Stimulated activated CD8-positive, alpha-beta memory T cell treated with anti-CD3 and anti-CD28 coated beads, Interleukin-4, amount 100 ng/mL, for 48 hours (primary cell): ENCODE measurements around the gene IPO4.

Experiments
- DNase-seq: peaks from one replicate; pipeline ENCODE4 v3.0.0-alpha.2; 2020

Gene IPO4

DNA sequence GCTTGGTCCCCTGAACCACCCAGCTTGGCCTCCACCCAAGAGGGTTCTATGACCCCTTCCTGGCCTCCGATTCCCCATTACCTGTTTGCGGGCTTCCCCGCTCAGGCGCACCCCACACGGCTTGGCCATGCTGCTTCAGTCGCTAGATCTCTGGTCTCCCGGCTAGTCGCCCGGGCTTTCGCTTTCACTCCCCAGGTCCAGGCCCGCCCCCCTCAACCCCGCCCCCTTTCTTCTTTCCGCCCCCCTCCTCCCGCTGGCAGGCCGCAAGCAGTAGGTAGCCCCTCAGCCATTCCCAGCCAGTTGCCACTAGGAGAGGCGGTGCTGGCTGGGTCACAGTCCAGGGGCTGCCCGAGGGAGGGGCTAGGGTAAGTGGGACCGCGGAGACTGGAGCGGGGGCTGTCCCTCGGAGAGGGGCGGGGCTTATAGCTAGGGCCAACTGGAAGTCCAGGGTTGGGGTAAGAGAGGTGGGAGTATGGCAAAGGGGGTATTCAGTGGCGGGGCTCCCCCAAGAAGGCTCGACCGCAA, 42.1 kb downstream of the IPO4 start, which contains the start of gene PSME2:
Gene PSME2 (minus strand): TSS at position 158 of the 525 bp plus-strand sequence. CDS start 29 bp downstream, at position 129.
- DNase-seq, result peak; percentile 94

DNA sequence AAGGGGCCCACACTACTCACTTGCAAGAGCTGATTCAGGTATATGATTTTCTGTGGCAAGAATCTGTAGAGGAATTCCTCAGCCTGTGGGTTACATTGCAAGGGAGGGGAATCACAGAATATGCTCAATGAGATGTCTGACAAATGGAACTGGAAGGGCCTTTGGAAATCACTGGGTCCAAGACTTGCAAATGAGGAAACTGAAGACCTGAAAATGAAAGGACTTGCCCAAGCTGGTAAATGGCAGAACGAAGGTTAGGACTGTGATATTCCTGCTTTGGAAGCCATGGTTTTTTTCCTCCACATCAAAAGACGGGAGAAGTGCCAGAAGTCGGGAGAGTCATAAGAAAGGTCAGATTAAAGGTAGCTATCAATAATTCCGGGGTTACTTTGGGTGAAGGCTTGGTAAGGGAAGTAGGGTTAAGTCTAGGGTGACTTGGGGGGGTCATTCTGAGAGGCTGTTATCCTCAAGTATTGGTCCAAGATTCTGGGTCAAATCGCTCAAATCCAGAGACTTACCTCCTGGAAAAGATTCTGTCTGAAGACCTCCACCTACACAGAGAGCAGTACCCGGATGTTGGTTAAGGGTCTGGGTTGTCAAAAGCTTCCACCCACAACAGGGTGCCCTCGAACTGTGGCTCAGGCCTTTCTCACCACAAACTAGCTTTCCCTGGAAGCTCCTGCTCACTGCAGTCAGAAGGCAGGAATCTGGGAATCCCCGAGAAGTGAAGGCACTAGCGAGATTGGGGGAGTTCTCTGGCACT, 42.7 kb downstream of the IPO4 start:
- DNase-seq, result no peak

DNA sequence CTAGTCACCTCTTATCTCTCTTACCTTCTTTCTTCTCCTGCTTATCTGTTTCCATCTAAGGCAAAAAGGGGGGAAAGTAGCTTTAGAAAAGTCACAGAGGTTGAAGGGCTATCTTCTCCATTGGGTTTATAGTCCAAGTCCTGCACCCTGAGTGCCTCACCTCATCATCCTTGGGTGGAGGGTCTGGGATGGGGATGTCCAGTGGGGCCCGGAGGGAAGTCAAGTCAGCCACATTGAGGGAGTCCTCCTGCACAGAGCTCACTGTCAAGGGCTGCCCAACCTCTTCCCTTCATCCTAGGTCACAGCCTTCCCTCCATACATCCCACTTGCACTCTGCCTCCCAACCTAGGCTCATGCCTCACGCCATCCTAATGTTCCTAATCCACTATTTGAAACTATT, 43.4 kb downstream of the IPO4 start:
- no peak for DNase-seq

DNA sequence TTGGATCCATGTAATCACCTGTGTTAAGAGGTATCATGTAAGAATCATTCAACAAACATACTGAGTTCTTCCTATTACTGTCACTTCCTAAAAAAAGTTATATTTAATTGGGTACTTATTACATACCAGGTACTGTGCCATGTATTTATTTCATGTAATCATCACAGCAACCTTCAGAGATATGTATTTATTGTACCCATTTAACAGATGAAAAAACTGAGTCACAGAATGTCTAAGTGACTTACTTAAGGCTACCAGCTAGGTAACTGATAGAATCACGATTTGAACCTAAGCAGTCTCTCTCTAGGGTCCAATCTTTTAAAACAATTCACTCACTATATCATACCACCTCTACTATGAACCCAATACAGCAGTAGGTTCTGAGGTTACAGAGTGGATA, 44.2 kb downstream of the IPO4 start:
- DNase-seq, result no peak

DNA sequence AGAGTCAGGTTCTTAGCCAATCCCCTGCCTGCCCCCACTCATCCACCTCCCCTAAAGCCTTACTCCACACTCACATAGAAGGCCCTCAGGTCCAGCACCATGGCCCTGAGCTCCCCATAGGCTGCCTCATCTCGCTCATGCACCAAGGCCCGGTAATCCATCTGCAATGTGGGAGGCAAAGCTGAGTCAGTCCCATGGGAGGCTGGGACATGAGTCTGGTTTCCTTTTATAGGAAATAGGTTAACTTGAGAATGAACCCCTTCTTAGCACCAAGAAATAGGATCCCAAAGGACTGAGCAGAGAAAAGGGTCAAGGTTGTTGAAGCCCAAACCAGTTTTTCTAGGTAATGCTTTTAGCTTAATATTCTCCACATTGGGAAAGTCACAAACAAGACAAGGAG, 45.1 kb downstream of the IPO4 start:
- no peak for DNase-seq

DNA sequence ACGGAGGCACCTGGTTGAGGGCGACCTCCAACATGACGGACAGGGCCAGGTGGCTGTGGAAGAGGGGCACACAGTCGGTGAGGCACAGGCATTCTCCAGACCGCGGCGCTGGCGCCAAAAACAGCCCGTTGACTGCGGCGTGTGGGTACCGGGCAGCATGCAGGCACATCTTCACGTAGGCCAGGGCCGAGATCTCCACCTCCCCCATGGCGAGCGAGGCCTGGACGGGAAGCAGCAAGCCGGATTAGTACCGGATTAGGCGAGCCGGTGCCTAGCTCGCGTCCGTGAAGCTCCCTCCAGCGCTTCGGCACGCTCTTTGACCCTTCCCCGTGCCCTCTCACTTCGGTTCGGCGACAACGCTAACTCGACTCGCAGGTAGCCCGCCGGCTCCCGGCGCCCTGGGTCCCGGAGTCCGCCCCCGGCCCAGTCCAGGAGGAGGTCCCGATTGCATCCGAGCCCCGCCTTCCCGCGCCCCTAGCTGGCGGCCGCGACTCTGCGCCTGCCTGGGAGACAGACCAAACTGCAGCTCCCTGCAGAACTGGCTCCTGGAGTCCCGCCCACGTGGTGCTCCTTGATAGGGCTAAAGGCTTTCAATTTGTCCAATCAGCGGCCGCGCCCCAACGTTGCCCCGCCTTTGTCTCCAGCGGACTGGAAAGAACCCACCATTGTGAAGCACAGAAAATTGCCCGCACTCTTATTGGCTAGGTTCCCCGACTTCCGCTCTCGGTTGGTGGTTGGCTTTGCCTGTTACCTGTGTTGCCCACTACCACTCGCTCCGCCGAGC, 47.3 kb downstream of the IPO4 start, which contains the start of gene EMC9:
Gene EMC9 (minus strand): TSS at position 495 of the 784 bp plus-strand sequence. CDS start 287 bp downstream, at position 208.
- peak; percentile 100 for DNase-seq

DNA sequence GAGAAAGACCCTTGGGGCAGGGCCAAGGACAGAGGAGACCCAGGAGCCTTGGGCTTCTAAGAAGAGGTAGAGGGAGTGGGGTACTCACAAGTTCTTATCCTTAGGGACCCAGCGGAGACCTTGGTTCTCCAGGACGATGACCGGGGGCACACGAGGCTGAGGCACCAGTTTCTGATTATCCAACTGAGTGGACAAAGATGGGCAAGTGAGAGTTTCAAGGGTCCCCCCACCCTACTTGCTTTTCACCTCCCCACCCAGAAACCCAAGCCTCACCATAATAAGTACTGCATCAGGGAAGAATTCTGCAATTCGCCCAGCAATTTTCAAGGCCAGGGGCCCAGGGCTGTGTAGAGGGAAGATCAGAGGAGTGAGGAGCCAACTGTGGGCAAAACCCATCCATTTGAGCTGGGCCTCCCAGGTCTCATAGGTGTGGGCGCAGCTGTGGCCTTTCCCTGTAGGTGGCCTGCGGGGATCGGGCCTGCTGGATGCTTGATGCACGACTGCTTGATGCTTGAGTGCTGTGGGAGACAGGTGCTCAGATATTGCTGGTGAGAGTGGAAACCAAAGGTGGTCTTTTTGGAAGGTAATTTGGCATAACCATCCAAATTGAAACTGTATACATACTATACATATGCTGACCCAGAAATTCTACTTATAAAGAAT, 49.2 kb downstream of the IPO4 start:
- DNase-seq, result peak; percentile 58

DNA sequence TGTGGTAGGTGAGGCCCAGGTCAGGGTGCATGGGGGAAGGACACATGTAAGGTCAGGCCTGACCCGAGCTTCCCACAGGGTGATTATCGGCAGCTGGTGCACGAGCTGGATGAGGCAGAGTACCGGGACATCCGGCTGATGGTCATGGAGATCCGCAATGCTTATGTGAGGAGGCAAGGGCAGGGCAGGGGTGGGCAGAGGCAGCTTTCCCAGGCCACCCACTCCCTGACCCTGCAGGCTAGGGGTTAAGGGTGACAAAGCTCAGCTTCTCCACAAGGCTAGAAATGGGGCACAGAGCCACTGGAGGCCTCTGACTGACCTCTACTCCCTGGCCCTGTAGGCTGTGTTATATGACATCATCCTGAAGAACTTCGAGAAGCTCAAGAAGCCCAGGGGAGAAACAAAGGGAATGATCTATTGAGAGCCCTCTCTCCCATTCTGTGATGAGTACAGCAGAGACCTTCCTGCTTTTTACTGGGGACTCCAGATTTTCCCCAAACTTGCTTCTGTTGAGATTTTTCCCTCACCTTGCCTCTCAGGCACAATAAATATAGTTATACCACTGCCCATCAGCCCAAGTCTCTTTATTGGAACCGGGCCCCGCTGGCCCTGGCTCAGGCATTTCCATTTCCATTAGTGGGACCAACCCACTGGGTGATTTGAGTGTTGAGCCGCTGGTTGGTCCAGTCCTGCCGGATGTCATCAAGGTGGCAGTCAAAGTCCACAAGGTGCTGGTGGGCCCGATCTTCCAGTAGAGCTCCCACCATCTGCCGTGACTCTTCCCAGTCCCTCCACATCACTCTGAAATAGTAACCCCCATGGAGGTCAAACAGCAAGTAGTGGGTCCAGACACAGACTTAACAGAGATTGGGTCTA, 50.0 kb downstream of the IPO4 start:
- no peak for DNase-seq

DNA sequence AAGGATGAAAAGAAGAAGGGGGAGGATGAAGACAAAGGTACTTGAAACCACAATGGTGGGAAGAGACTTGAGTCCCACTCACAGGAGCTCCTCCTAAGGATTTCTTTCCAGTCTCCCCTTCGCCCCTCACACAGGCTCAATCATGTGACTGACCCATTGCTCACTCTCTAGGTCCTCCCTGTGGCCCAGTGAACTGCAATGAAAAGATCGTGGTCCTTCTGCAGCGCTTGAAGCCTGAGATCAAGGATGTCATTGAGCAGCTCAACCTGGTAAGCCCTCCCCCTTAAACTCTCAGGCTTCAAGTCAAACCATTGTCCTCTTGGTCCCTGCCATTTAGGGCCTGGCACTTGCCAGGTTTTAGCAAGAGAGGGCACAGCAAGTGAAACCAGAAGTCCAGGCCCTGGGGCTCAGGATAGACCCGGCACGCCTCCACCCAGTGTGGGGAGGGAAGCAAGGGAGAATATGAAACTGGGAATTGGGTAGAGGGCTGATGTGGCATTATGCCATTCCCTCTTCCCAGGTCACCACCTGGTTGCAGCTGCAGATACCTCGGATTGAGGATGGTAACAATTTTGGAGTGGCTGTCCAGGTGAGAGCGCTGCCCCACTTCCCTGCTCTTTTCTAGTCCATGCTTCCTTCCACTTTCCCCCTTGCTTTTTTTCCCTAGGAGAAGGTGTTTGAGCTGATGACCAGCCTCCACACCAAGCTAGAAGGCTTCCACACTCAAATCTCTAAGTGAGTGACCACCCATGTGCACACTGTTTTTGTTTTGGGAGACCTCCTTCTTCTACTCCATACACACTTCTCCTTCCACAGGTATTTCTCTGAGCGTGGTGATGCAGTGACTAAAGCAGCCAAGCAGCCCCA, 50.9 kb downstream of the IPO4 start:
- DNase-seq, result no peak

DNA sequence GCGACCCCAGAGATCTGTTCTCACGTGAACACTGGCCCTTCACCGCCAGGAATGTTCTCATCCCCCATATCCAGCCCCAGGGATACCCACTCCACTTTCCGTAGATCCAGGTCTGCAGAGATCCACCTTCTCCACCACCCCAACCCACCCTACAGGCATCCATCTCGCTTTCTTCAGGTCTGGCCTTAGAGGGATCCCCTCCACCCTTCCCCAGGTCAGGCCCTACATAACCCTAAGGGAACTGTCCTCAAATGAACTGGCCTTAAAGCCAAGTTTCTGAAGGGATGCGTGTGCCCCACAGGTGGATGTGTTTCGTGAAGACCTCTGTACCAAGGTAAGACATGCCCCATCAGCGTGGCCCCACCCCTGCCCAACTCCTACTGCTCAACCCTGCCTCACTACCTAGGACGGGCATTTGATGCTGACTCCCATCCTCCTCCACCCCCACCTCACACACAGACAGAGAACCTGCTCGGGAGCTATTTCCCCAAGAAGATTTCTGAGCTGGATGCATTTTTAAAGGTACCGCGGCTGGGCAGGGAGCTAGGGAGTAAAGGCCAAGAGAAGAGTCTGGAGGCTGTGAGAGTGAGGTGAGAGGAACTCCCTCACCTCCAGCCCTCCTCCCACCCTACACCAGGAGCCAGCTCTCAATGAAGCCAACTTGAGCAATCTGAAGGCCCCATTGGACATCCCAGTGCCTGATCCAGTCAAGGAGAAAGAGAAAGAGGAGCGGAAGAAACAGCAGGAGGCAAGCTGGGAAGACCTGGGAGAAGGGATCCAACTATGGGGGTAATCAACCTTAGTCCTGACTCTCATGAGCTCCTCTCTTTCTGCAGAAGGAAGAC, 51.7 kb downstream of the IPO4 start:
- DNase-seq, result peak; percentile 49

DNA sequence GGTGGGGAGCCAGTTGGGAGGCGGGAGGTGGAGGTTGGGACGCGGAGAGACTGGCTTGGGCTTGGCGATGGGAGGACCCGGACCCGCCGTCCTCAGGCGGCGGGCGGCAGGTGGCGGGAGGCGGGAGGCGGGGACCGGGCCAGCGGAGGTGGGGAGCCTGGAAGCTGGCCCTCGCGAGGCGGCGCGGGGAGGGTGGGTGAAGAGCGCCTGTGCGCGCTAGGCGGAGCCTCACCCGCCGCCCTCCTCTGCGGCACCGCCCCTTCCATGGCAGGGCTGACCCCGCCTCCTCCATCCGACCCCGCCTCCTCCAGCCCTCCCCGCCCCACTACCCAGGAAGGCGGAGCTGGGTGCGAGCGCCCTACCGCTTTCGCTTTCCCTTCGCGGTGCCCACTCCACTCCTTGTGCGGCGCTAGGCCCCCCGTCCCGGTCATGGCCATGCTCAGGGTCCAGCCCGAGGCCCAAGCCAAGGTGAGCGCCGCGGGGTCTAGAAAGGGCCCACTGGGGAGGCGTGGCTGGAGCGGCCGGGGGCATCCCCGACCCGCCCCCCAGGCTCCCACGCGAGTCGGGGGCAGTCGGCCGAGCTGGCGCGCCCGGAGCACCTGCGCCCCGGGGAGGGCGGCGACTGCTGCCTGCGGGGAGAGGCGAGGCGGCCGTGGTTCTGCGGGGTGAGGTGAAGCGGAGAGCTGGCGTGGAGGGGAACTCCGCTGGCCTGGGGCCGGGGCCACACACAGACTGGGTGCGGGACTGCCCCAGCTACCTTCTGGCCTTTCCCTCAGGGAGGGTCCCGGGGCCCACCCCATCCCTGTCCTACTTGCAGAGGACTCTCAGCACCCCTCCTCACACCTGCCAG, 52.6 kb downstream of the IPO4 start, which contains the start of gene PSME1:
Gene PSME1 (plus strand): TSS at position 361 of the 850 bp plus-strand sequence. CDS start 69 bp downstream, at position 430.
- DNase-seq, result peak; percentile 97

DNA sequence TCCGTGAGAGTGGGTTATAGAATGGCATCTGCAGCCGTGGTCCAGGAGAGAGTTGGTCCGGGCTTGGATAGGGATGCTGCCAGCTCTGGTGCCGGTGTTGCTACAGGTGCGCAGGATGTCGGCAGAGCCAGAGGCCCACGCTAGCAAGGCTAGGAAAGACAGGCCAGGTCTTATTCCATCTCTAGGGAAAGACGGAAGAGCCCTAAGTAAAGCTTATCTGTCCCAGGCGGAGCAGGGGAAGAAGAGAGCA, 53.1 kb downstream of the IPO4 start:
- peak; percentile 43 for DNase-seq

DNA sequence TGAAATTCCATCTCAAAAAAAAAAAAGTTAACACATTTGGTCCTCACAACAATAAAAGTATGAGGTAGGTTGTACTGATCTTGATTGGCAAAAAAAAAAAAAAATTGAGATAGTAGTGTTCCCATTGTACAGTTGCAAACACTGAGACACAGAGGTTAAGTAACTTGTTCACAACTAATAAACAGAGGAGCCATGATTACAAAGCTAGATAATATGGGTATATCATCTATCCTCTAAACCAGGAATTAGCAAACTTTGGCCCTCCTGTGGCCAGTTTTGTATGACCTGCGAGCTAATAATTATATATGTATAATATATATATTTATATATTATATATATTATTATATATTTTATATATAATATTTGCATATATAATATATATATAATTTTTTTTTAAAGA, 54.9 kb downstream of the IPO4 start:
- no peak for DNase-seq

DNA sequence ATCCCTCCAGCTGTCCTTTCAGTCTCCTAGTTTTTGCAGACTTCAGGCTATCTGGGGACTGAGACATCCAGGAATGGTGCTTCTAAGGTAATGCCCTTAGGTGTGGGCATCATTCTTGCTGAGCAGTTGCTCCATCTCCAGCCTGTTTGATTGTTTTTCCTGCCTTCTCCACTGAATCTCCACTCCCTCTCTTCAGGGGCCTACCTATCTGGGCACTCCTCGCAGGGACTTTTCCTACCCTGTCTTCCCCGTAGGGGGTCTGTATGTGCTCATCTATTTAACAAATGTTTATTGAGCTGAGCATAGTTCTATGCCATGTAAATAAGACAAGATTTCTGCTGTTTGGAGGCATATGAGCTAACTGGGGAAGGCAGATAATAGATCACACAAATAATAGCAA, 55.6 kb downstream of the IPO4 start:
- no peak for DNase-seq

DNA sequence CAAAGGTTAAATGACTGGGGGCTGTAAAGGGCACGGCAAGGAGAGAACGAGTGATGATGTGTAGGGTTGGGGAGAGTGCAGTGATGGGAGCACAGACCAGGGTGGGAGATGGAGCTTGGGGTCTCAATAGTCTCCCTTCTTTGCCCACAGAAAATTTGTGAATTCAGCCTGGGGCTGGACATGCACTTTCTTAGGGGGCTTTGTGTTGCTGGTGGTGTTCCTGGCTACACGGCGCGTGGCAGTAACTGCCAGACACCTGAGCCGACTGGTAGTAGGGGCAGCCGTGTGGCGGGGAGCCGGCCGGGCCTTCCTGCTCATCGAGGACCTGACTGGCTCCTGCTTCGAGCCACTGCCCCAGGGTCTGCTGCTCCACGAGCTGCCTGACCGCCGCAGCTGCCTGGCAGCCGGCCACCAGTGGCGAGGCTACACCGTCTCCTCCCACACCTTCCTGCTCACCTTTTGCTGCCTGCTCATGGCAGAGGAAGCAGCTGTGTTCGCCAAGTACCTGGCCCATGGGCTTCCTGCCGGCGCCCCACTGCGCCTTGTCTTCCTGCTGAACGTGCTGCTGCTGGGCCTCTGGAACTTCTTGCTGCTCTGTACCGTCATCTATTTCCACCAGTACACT, 56.4 kb downstream of the IPO4 start:
- peak; percentile 45 for DNase-seq

DNA sequence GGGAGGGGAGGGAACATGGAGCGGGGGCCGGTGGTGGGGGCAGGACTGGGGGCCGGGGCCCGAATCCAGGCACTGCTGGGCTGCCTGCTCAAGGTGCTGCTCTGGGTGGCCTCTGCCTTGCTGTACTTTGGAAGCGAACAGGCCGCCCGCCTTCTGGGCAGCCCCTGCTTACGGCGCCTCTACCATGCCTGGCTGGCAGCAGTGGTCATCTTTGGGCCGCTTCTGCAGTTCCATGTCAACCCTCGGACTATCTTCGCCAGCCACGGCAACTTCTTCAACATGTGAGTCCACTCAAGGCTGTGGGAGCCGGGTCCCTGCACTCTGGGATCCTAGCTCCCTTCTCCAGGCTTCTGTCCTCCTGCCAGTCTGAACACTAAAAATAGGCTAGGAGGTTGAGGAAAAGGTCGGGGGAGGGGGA, 57.1 kb downstream of the IPO4 start:
- no peak for DNase-seq

DNA sequence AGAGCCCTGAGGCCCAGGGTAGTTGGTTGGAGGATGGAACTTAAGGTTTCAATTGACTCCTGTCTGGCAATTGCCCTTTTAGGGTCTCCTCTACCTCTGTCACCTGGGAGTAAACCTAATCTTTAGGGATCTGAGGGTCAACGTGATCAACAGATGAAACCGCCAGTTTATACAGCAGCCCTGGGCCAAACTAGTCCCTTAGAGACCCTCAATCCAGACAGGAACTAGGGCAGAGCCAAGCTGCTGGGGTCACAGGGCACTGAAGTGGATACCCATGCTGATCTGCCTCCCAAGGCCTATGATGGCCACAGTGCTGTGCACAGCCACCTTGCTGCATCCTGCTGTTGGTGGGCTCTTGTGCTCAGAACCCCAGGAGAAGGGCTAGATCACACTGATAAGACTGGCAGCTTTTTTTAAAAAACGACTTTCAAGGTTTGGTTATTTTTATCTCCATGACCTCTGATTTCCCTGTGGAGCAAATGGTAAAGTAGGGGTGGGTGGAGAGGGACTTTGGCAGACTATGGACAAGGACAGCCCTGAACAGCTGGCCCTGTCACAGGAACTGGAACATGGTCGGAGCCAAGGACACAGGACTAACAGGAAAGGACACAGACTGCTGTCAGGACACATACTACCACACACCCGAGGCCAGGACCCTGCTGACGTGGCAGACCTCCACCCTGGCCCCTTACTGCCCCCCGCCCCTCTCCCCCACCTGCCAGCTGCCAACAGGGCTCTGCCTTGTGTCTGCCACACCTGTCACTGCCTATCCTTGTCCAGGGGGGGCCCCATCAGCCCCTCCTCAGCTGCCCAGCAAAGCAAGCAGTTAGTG, 57.7 kb downstream of the IPO4 start:
- no peak for DNase-seq

DNA sequence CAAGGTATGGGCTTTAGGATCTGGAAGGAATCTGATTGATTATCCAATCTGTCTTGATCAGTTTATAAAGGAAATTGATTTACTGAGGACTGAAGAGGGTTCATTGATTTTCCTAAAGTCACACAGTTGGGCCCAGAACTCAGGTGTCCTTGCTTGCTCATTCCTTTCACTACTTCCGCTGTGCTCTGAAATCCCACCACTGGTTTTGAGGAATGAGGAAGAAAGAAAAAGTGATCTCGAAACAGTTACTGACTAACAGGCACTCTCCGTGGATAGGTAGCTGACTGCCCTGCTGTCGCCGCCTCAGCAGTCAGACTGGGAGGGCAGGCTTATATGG, 58.3 kb downstream of the IPO4 start, which contains the start of gene FITM1:
Gene FITM1 (plus strand): TSS at position 280 of the 337 bp plus-strand sequence. CDS start 905 bp downstream, outside the sequence.
- no peak for DNase-seq
